Duodenal mucosa (tissue), 2 donors: ENCODE data around the gene ANKRD22.

Experiments used
- H3K27ac ChIP-seq: one replicate; pipeline ENCODE4 v1.7.0; 2013; ENCODE audit warnings: low read depth, low read length
- H3K27me3 ChIP-seq, 2 donors: one replicate each; pipeline ENCODE4 v1.7.0; 2013; ENCODE audit warnings: low read length in 2 of 2, control low read depth in 1 of 2; ENCODE audit not compliant: insufficient read depth in 2 of 2, control insufficient read depth in 1 of 2
- H3K36me3 ChIP-seq, 2 donors: one replicate each; pipeline ENCODE4 v1.7.0; 2013; ENCODE audit warnings: low read length in 2 of 2, control low read depth in 1 of 2; ENCODE audit not compliant: insufficient read depth in 2 of 2, control insufficient read depth in 1 of 2
- H3K4me1 ChIP-seq, 2 donors: one replicate each; pipeline ENCODE4 v1.7.0; 2013; ENCODE audit warnings: low read length in 2 of 2, control low read depth in 1 of 2; ENCODE audit not compliant: insufficient read depth in 2 of 2, control insufficient read depth in 1 of 2
- H3K4me3 ChIP-seq, 2 donors: one replicate each; pipeline ENCODE4 v1.7.0; 2013; ENCODE audit warnings: low read length in 2 of 2, low read depth in 1 of 2
- H3K9ac ChIP-seq, 2 donors: one replicate each; pipeline ENCODE4 v1.7.0; 2013; ENCODE audit warnings: low read length in 2 of 2, low read depth in 1 of 2
- H3K9me3 ChIP-seq, 2 donors: one replicate each; pipeline ENCODE4 v1.7.0; 2013; ENCODE audit warnings: low read length in 2 of 2, control low read depth in 1 of 2; ENCODE audit not compliant: control insufficient read depth in 1 of 2

The ANKRD22 gene

GRCh38 chr10:88802523-88803285 is 48.9 kb downstream of the ANKRD22 start, which contains the start of gene LIPM:
Gene LIPM (plus strand): TSS chr10:88802730. CDS start chr10:88802897, 167 bp downstream.
- Histone ChIP-seq H3K9ac (no peak within 1 kb of the TSS), H3K4me1 (no peaks in the 10 kb centered on the region), H3K36me3 (no peaks in the 10 kb centered on the region), H3K9me3 (no peaks in the 10 kb centered on the region), H3K4me3 (no peak within 1 kb of the TSS), H3K27ac (no peak within 1 kb of the TSS), H3K27me3 (no peaks in the 10 kb centered on the region)

GRCh38 chr10:88800152-88801125 is 51.2 kb downstream of the ANKRD22 start:
- Histone ChIP-seq H3K9me3 (no peaks in the 10 kb centered on the region), H3K4me3 (no peak overlapping the region), H3K4me1 (no peaks in the 10 kb centered on the region), H3K27me3 (no peaks in the 10 kb centered on the region), H3K27ac (no peak overlapping the region), H3K36me3 (no peaks in the 10 kb centered on the region), H3K9ac (no peak overlapping the region)

GRCh38 chr10:88794731-88795130 is 56.9 kb downstream of the ANKRD22 start:
- no peak overlapping the region for H3K9ac ChIP-seq

GRCh38 chr10:88793712-88794299 is 57.8 kb downstream of the ANKRD22 start:
- Histone ChIP-seq H3K27me3 (no peaks in the 10 kb centered on the region), H3K9ac (peak overlapping the region in 1 of 2 donors; percentile 3), H3K4me1 (no peaks in the 10 kb centered on the region), H3K27ac (no peak overlapping the region), H3K36me3 (no peaks in the 10 kb centered on the region), H3K9me3 (no peaks in the 10 kb centered on the region), H3K4me3 (no peak overlapping the region)

More at GRCh38 chr10:88794731-88795130, 56.9 kb downstream of the ANKRD22 start:
- Histone ChIP-seq H3K9me3 (no peaks in the 10 kb centered on the region), H3K27me3 (no peaks in the 10 kb centered on the region), H3K4me1 (no peaks in the 10 kb centered on the region), H3K36me3 (no peaks in the 10 kb centered on the region), H3K4me3 (no peak overlapping the region), H3K27ac (no peak overlapping the region)

- no peaks in the 10 kb centered on the region for H3K36me3 ChIP-seq
- no peak overlapping the region for H3K27ac ChIP-seq
- no peaks in the 10 kb centered on the region for H3K9me3 ChIP-seq
- no peak overlapping the region for H3K4me3 ChIP-seq
- no peaks in the 10 kb centered on the region for H3K27me3 ChIP-seq
- no peaks in the 10 kb centered on the region for H3K4me1 ChIP-seq
- no peak overlapping the region for H3K9ac ChIP-seq
These were observed 59.0 kb downstream of the ANKRD22 start for GRCh38 chr10:88792661-88793060.

- Histone ChIP-seq H3K9me3 (no peaks in the 10 kb centered on the region), H3K27me3 (no peaks in the 10 kb centered on the region), H3K9ac (no peak overlapping the region), H3K36me3 (no peaks in the 10 kb centered on the region), H3K27ac (no peak overlapping the region), H3K4me3 (no peak overlapping the region), H3K4me1 (no peaks in the 10 kb centered on the region)
These were observed 59.7 kb downstream of the ANKRD22 start for GRCh38 chr10:88791924-88792323.

GRCh38 chr10:88788924-88789323 is 62.7 kb downstream of the ANKRD22 start:
- no peaks in the 10 kb centered on the region for H3K36me3 ChIP-seq
- no peak overlapping the region for H3K9ac ChIP-seq
- H3K27me3 ChIP-seq, result no peaks in the 10 kb centered on the region
- H3K27ac ChIP-seq, result no peak overlapping the region
- no peak overlapping the region for H3K4me3 ChIP-seq
- H3K9me3 ChIP-seq, result no peaks in the 10 kb centered on the region
- H3K4me1 ChIP-seq, result no peaks in the 10 kb centered on the region

- Histone ChIP-seq H3K36me3 (no peaks in the 10 kb centered on the region), H3K9me3 (no peaks in the 10 kb centered on the region)
These were observed 64.2 kb downstream of the ANKRD22 start for GRCh38 chr10:88787463-88787862.

GRCh38 chr10:88786032-88786770 is 65.4 kb downstream of the ANKRD22 start:
- H3K27ac ChIP-seq, result no peak overlapping the region
- H3K4me3 ChIP-seq, result no peak overlapping the region
- H3K27me3 ChIP-seq, result no peaks in the 10 kb centered on the region
- H3K4me1 ChIP-seq, result no peaks in the 10 kb centered on the region
- H3K9me3 ChIP-seq, result no peaks in the 10 kb centered on the region
- H3K36me3 ChIP-seq, result no peaks in the 10 kb centered on the region
- no peak overlapping the region for H3K9ac ChIP-seq

More at GRCh38 chr10:88787463-88787862, 64.2 kb downstream of the ANKRD22 start:
- Histone ChIP-seq H3K4me3 (no peak overlapping the region), H3K9ac (no peak overlapping the region), H3K4me1 (no peaks in the 10 kb centered on the region), H3K27me3 (no peaks in the 10 kb centered on the region), H3K27ac (no peak overlapping the region)
